Upper lobe of left lung (tissue), 6 donors: ENCODE data around the gene PRODH. TPM values are rescaled to one million over a fixed set of nuclear protein-coding genes. Genes with fewer than 3 reads are reported as not detected.
"Not testable (repeated sequence)": the region's sequence is repeated elsewhere in the genome, so short reads cannot be mapped to it uniquely, and the experiment has no call there.

ENCODE experiments used
- ATAC-seq, 2 donors: fragments of 200-7000 bp; cut with Tn5 transposase; one replicate each; pipeline ENCODE4 v1.9.1; 2022; ENCODE audit warnings: mild to moderate bottlenecking in 2 of 2, moderate library complexity in 2 of 2; ENCODE audit not compliant: low FRiP score in 2 of 2
- DNase-seq, 2 donors: peaks; one replicate each; pipeline ENCODE4 v3.0.0-alpha.2; 2019 to 2020
- H3K27ac ChIP-seq, 4 donors: fragments of 200-600 bp; sonication (generic); one replicate each; pipeline ENCODE4 v1.5.1; 2016 to 2019
- H3K27me3 ChIP-seq, 4 donors: fragments of 200-600 bp; sonication (generic); one replicate each; pipeline ENCODE4 v1.5.1; 2017 to 2019
- H3K36me3 ChIP-seq, 4 donors: fragments of 200-600 bp; sonication (generic); one replicate each; pipeline ENCODE4 v1.5.1; 2016 to 2019
- H3K4me1 ChIP-seq, 4 donors: fragments of 200-600 bp; sonication (generic); one replicate each; pipeline ENCODE4 v1.5.1; 2018 to 2019
- H3K4me3 ChIP-seq, 4 donors: fragments of 200-600 bp; sonication (generic); one replicate each; pipeline ENCODE4 v1.5.1; 2017 to 2019; ENCODE audit warnings: mild to moderate bottlenecking in 2 of 4, moderate library complexity in 1 of 4
- H3K9me3 ChIP-seq, 4 donors: fragments of 200-600 bp; sonication (generic); one replicate each; pipeline ENCODE4 v1.5.1; 2018 to 2019
- EP300 ChIP-seq, 4 donors: sonication (generic); formaldehyde crosslinking; IDR thresholded peaks; one replicate each; pipeline ENCODE4 v1.5.1; 2017; ENCODE audit warnings: antibody characterized with exemption in 4 of 4, control low read depth in 2 of 4
- POLR2A ChIP-seq, 4 donors: fragments of 450-650 bp; IDR thresholded peaks; one replicate each; pipeline ENCODE4 v1.5.1; 2016 to 2017; ENCODE audit warnings: antibody characterized with exemption in 4 of 4, mild to moderate bottlenecking in 2 of 4
- POLR2AphosphoS5 ChIP-seq, 2 donors: sonication (generic); formaldehyde crosslinking; IDR thresholded peaks; one replicate each; pipeline ENCODE4 v1.5.1; 2017; ENCODE audit warnings: antibody characterized with exemption in 2 of 2
- WGBS, 2 donors: methylation state at CpG; one replicate each; pipeline ENCODE4 v1.1.5; 2017 to 2018; 5-methylcytosine and 5-hydroxymethylcytosine counted together
- total RNA-seq, 6 donors: library from RNA; depleted of rRNA in 4 of 6; stranded (reverse); fragments of >200 nt in 4 of 6; gene quantifications; one replicate each; pipeline versions ENCODE4 v1.1.0 to v1.2.1, GENCODE V29; 2016 to 2021
- TF ChIP-seq, protein P1 (sequence below), 6 experiments: fragments of 450-650 bp in 4 of 6; fragments of 200-600 bp in 2 of 6; sonication (generic) in 2 of 6; IDR thresholded peaks; one replicate each; pipeline ENCODE4 v1.5.1; 2016 to 2019; ENCODE audit warnings: antibody characterized with exemption in 6 of 6
- donor health status: DM: no; HTN: no; CAD: no; lungs with moderate emphysema.
- donor health status: DM: no; HTN: yes; CAD: no; lungs with severe emphysema.

PRODH gene
- total RNA-seq, 6 donors from 2014 or later = 37.1 to 206 (median 91.1) TPM

DNA sequence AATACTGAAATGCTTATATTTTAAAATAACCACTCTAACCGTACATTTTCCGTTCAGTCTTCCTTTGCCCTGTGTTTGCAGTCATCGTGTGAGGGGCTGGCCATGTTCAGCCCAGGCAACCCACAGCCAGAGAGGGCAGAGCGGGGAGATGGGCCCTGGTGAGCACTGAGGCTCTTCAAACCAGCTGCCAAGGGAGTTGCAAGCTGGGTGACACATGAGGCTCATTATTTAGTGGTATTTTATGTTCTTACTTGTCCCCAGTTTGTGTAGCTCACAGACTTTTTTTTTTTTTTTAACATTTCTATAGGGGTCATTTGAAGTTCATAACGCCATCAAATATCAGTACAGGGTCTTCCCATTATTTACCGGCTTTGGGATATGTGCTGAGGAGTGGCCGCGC lies 48.0 kb downstream of the PRODH start:
- DNase-seq (no peak), ATAC-seq (no peak)
- Histone ChIP-seq H3K36me3 (no peaks in the 10 kb centered on the region), H3K4me1 (no peaks in the 10 kb centered on the region), H3K9me3 (no peaks in the 10 kb centered on the region), H3K27me3 (no peaks in the 10 kb centered on the region), H3K27ac (no peak overlapping the region), H3K4me3 (no peak overlapping the region)
- TF ChIP-seq EP300 (IDR thresholded peaks at IDR 0.05) (no peak), POLR2A (IDR thresholded peaks at IDR 0.05) (no peak), POLR2AphosphoS5 (IDR thresholded peaks at IDR 0.05) (no peak)
- TF ChIP-seq, protein P1, sequence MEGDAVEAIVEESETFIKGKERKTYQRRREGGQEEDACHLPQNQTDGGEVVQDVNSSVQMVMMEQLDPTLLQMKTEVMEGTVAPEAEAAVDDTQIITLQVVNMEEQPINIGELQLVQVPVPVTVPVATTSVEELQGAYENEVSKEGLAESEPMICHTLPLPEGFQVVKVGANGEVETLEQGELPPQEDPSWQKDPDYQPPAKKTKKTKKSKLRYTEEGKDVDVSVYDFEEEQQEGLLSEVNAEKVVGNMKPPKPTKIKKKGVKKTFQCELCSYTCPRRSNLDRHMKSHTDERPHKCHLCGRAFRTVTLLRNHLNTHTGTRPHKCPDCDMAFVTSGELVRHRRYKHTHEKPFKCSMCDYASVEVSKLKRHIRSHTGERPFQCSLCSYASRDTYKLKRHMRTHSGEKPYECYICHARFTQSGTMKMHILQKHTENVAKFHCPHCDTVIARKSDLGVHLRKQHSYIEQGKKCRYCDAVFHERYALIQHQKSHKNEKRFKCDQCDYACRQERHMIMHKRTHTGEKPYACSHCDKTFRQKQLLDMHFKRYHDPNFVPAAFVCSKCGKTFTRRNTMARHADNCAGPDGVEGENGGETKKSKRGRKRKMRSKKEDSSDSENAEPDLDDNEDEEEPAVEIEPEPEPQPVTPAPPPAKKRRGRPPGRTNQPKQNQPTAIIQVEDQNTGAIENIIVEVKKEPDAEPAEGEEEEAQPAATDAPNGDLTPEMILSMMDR (IDR thresholded peaks at IDR 0.05) = no peak
- no CpG with 5 or more reads among the region's 8 CpGs for WGBS, 2 donors

DNA sequence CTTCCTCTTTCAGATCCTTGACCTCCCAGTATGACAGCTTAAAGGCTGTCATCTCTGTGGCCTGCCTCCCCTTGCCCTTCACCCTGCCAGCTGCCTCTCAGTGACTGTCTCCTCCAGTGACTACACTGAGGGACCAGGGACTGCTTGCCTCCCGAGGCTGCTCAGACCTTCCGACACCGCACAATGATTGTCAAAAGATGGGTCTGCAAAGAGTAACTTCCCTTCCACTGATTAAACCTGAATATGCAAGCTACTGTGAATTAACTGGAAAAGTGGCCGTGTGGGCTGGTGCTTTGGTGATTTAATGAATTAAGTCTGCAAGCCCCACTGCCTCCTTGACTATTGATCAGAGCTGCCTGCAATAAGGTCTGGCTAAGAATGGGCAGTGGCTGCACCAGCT lies 51.6 kb downstream of the PRODH start:
- not testable (repeated sequence) for ATAC-seq, H3K4me3 ChIP-seq, H3K9me3 ChIP-seq, H3K27me3 ChIP-seq, H3K27ac ChIP-seq, DNase-seq, H3K36me3 ChIP-seq, H3K4me1 ChIP-seq
- WGBS, 2 donors = 40 to 88% methylated on average over 1 of the region's 4 CpGs

DNA sequence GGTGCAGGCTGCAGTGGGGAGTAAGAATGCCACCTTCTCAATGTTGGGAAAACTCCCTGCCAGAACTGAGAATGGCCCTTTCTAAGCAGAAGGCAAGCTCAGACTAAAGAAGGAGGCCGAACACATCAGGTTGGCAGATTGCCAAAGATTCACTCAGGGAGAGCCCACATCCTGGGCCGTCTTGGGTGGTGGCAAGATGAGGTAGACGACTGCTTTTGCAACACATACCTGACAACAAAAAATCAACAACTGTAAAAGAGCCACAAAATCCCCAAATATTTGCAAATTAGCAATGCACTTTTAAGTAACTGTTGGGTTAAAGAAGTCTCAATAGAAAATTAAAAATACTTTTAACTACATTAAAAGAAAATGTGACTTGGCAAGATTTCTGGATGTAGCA lies 54.8 kb downstream of the PRODH start:
- DNase-seq, H3K4me1 ChIP-seq, H3K9me3 ChIP-seq, H3K36me3 ChIP-seq, ATAC-seq, H3K4me3 ChIP-seq, H3K27ac ChIP-seq, H3K27me3 ChIP-seq: not testable (repeated sequence)
- WGBS, 2 donors = 30% methylated on average over 3 of the region's 3 CpGs; no CpG with 5 or more reads in 1 of the 2 donors

Other genes with a start within 250 kb of the PRODH start
- gene DGCR6, start 30.0 kb downstream of the PRODH start, total RNA-seq = 1 to 10 TPM; 2.1 to 8.4 (median 4.2) TPM
- gene DGCR2, start 186.1 kb upstream of the PRODH start, total RNA-seq = 100 to 1,000 TPM in 1 of 6 donors, 10 to 100 TPM in 5; 65.9 to 101 (median 89.9) TPM
- not detected for gene TSSK2, start 195.0 kb upstream of the PRODH start, total RNA-seq
- gene ESS2, start 208.4 kb upstream of the PRODH start, total RNA-seq = 10 to 100 TPM; 13.7 to 21.3 (median 16.6) TPM
- gene GSC2, start 214.0 kb upstream of the PRODH start, total RNA-seq = not detected
- 10 to 100 TPM; 26.2 to 82.1 (median 71.5) TPM for gene SLC25A1, start 242.4 kb upstream of the PRODH start, total RNA-seq